Esophagus muscularis mucosa (tissue), 3 donors: ENCODE data around the gene CIDEB.

ENCODE experiments used
- CTCF ChIP-seq, 3 experiments: fragments of 200-600 bp in 2 of 3; fragments of 450-650 bp in 1 of 3; sonication (generic) in 2 of 3; IDR thresholded peaks; one replicate each; pipeline ENCODE4 v1.5.1; 2017 to 2019; ENCODE audit warnings: antibody characterized with exemption in 3 of 3, mild to moderate bottlenecking in 2 of 3, moderate library complexity in 1 of 3
- POLR2A ChIP-seq: fragments of 450-650 bp; IDR thresholded peaks from one replicate; pipeline ENCODE4 v1.6.1; 2017; ENCODE audit warnings: antibody characterized with exemption, moderate library complexity, mild to moderate bottlenecking, low read depth
- POLR2AphosphoS5 ChIP-seq, 2 donors: sonication (generic); formaldehyde crosslinking; IDR thresholded peaks; one replicate each; pipeline ENCODE4 v1.6.1; 2017; ENCODE audit warnings: antibody characterized with exemption in 2 of 2

DNA sequence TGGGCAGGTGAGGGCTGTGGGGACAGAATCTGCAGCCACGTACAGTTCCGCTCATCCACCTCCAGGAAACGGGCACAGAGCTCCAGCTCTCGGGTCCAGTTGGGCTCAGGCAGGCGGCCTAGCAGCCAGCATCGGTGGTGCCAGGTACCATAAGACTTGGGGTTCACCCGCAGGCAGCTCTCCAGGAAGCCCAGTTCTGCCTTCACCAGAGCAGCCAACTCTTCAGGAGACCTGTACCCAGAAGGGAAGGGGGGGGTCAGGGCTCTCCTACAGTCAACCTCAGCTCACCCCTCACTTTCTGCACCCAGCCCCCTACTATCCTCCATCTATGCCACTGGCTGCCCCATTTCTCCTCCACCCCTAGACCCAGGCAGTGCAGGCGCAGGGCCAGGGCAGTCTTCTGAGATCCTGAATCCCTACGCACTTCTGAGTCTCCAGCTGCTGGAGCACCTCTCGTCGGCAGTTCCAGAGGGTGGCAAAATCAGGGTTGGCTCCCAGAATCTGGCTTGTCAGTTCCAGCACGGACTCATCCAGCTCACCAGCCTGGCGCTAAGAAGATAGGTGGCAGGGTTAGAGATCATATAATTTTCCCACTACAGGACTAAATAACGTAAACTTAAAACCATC, 37.8 kb downstream of the CIDEB start:
- TF ChIP-seq POLR2A (no peak), CTCF (IDR thresholded peaks at IDR 0.05) (no peak), POLR2AphosphoS5 (IDR thresholded peaks at IDR 0.05) (no peak)
